HepG2 (cell line): ENCODE measurements around the gene OLFM1. TPM values are rescaled to one million over a fixed set of nuclear protein-coding genes. Genes with fewer than 3 reads are reported as not detected.

Experiments used
- ATAC-seq: fragments of 200-7000 bp; cut with Tn5 transposase; 3 replicates; pipeline ENCODE4 v1.9.1; 2020; ENCODE audit warnings: mild to moderate bottlenecking, moderate library complexity
- BruUV-seq: library from RNA; stranded (reverse); fragments of 400-500 nt; replicated peaks from 2 replicates; lab custom pipeline; 2021; lab: Mats Ljungman, UMichigan
- CTCF ChIA-PET: fragments of 300-600 bp; formaldehyde crosslinking; extraction: SDS; loops from one replicate; lab custom pipeline; 2021; ENCODE audit warnings: low total read pairs, inconsistent platforms, low intra/inter-chr PET ratio; lab: Yijun Ruan, JAX
- POLR2A ChIA-PET: fragments of 350-600 bp; sonication (Branson Sonifier 250); formaldehyde crosslinking; loops from one replicate; lab custom pipeline; 2020; ENCODE audit warnings: antibody characterized with exemption, inconsistent platforms; lab: Yijun Ruan, JAX
- DNase-seq: peaks from one replicate; pipeline ENCODE4 v3.0.0-alpha.2; 2015; ENCODE audit warnings: low spot score
- FAIRE-seq: peaks from 3 replicates; lab custom pipeline; 2011; peaks lifted over from hg19 to GRCh38; lab: Jason Lieb, UNC
- H2AFZ ChIP-seq: one replicate; pipeline ENCODE4 v1.6.1; 2011; ENCODE audit warnings: low read length, inconsistent platforms
- H3K27ac ChIP-seq: fragments of 300-600 bp; 3 replicates; pipeline ENCODE4 v1.8.0; 2011; ENCODE audit warnings: mixed run types, mild to moderate bottlenecking, mixed read lengths, low read length, inconsistent platforms; ENCODE audit not compliant: insufficient read depth; ENCODE audit errors: extremely low read length
- H3K27me3 ChIP-seq, 2 experiments: fragments of 200-600 bp in 1 of 2; 2 replicates in 1 of 2; 3 replicates in 1 of 2; pipeline versions ENCODE4 v1.6.0 to v1.8.0; 2011; ENCODE audit warnings: low read length in 2 of 2, mild to moderate bottlenecking in 2 of 2, moderate library complexity in 2 of 2, inconsistent platforms in 1 of 2; ENCODE audit not compliant: insufficient read depth in 2 of 2, control insufficient read depth in 1 of 2
- H3K36me3 ChIP-seq, 2 experiments: fragments of 200-600 bp in 1 of 2; replicated peaks in 1 of 2; 2 replicates in 1 of 2; 3 replicates in 1 of 2; pipeline versions ENCODE4 v1.5.1 to v1.8.0; 2011; ENCODE audit warnings: low read length in 2 of 2, inconsistent platforms in 1 of 2; ENCODE audit not compliant: insufficient read depth in 2 of 2, control insufficient read depth in 1 of 2
- H3K4me1 ChIP-seq: 2 replicates; pipeline ENCODE4 v1.5.1; 2012; ENCODE audit warnings: low read length, inconsistent platforms; ENCODE audit not compliant: insufficient read depth
- H3K4me2 ChIP-seq: 2 replicates; pipeline ENCODE4 v1.6.0; 2011; ENCODE audit warnings: low read depth, low read length, inconsistent platforms
- H3K4me3 ChIP-seq, 3 experiments: fragments of 200-600 bp in 1 of 3; sonication (generic), shearing (Covaris generic) in 1 of 3; replicated peaks in 1 of 3; 2 replicates each; pipeline ENCODE4 v1.5.1; 2011 to 2016; ENCODE audit warnings: low read length in 3 of 3, inconsistent platforms in 2 of 3, low read depth in 2 of 3, mild to moderate bottlenecking in 2 of 3, control low read depth in 1 of 3, mixed read lengths in 1 of 3; ENCODE audit not compliant: insufficient read depth in 1 of 3
- H3K79me2 ChIP-seq: one replicate; pipeline ENCODE4 v1.6.1; 2011; ENCODE audit warnings: low read length, inconsistent platforms; ENCODE audit not compliant: insufficient read depth
- H3K9ac ChIP-seq: 2 replicates; pipeline ENCODE4 v1.6.0; 2011; ENCODE audit warnings: mild to moderate bottlenecking, low read depth, low read length, inconsistent platforms; ENCODE audit not compliant: insufficient read depth
- H3K9me3 ChIP-seq: 2 replicates; pipeline ENCODE4 v1.5.1; 2012; ENCODE audit warnings: mild to moderate bottlenecking, low read length
- H4K20me1 ChIP-seq: 2 replicates; pipeline ENCODE4 v1.6.0; 2011; ENCODE audit warnings: inconsistent platforms, mild to moderate bottlenecking, low read length, moderate library complexity; ENCODE audit not compliant: insufficient read depth
- ETV6 ChIP-seq: sonication (generic); formaldehyde crosslinking; conservative IDR thresholded peaks from 2 replicates; pipeline ENCODE4 v1.4.0; 2020; ENCODE audit warnings: missing genetic modification reagents
- MAFF ChIP-seq: IDR thresholded peaks from 2 replicates; pipeline ENCODE4 v1.6.1; 2011; ENCODE audit warnings: low read depth, low read length, improper control_type of control experiment
- ZMAT3 ChIP-seq: sonication (generic); formaldehyde crosslinking; conservative IDR thresholded peaks from 2 replicates; pipeline ENCODE4 v1.7.0; 2021; ENCODE audit warnings: missing genetic modification reagents
- ZNF430 ChIP-seq: sonication (generic); formaldehyde crosslinking; IDR thresholded peaks from 2 replicates; pipeline ENCODE4 v1.9.0; 2021; ENCODE audit warnings: mild to moderate bottlenecking, missing genetic modification reagents
- WGBS: methylation state at CpG from one replicate; pipeline ENCODE4 v1.1.6; 2017; ENCODE audit warnings: low lambda C conversion rate; 5-methylcytosine and 5-hydroxymethylcytosine counted together
- in situ Hi-C: cut with HindIII; loops from 2 replicates; pipeline ENCODE4 v1.10.0; 2017; ENCODE audit warnings: low pct_unique_long_range_greater_than_20kb; ENCODE audit not compliant: extremely low pct_ligation_motif_present
- intact Hi-C: fragments of 100-400 bp; cut with micrococcal nuclease; formaldehyde crosslinking; loops from one replicate; pipeline ENCODE4 v1.10.0; 2022; ENCODE audit not compliant: unreplicated experiment
- polyA plus RNA-seq, 8 experiments: library from polyadenylated mRNA; depleted of rRNA in 3 of 8; stranded (reverse) in 7 of 8; unstranded in 1 of 8; fragments of >200 nt; fragmentation: Illumina TruSeq in 4 of 8; extraction: Trizol in 4 of 8; gene quantifications; 2 replicates each; pipeline versions ENCODE4 v1.2.1 to v1.2.3, GENCODE V29; 2011 to 2016; ENCODE audit warnings: low read depth in 4 of 8, missing spikeins in 1 of 8, mixed read lengths in 1 of 8; ENCODE audit not compliant: insufficient read depth in 1 of 8
- total RNA-seq, 5 experiments: library from RNA; depleted of rRNA; stranded (reverse); fragments of >200 nt; fragmentation: Illumina TruSeq; extraction: Trizol; gene quantifications; 2 replicates each; pipeline ENCODE4 v1.2.3, GENCODE V29; 2016; ENCODE audit warnings: low read depth in 1 of 5
- TF ChIP-seq, protein P1 (sequence below): IDR thresholded peaks from 2 replicates; pipeline ENCODE4 v1.6.1; 2016; ENCODE audit warnings: low read depth, missing genetic modification reagents, missing compliant biosample characterization

OLFM1 gene
- total and polyA plus RNA-seq, 2 of the 13 experiments (the other 11 are each of a cell fraction or from before 2014, with no cell fraction given): not detected

DNA sequence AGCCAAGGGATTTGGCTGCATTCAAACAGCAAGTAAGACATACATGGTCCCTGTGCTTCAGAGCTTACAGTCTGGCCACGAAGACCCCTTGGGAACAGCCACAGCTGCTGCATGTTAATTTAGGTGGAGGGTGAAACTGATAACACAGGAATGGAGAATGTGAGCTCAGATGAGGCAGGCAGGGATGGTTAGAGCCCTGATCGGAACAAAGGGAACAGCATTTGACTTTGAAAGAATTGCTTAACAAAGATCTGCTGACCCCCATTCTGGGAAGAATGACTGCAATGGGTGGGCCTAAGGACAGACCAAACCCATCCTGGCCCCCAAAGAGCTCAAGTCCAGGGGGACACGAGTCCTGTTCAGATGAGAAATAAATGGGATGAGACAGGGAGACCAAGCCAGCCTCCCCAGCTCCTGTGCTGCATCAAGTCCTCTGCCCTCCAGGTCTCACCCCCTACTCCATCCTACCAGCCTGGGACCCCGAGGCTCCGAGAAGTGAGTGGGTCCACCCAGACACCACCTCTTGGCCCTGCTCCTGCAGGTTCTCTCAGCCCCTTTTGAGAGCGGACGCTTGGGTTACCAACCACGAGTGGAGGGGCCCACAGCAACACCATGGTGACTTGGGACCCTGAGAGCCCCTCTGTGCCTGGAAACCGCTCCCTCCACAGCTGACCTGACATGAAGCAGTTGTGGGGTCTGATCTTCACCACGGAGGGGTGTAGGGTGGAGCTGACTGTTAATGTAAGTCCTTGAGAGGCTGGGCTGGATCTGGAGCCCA lies 50.8 kb downstream of the OLFM1 start:
- POLR2A ChIA-PET: no interaction called here
- TF ChIP-seq, protein P1, sequence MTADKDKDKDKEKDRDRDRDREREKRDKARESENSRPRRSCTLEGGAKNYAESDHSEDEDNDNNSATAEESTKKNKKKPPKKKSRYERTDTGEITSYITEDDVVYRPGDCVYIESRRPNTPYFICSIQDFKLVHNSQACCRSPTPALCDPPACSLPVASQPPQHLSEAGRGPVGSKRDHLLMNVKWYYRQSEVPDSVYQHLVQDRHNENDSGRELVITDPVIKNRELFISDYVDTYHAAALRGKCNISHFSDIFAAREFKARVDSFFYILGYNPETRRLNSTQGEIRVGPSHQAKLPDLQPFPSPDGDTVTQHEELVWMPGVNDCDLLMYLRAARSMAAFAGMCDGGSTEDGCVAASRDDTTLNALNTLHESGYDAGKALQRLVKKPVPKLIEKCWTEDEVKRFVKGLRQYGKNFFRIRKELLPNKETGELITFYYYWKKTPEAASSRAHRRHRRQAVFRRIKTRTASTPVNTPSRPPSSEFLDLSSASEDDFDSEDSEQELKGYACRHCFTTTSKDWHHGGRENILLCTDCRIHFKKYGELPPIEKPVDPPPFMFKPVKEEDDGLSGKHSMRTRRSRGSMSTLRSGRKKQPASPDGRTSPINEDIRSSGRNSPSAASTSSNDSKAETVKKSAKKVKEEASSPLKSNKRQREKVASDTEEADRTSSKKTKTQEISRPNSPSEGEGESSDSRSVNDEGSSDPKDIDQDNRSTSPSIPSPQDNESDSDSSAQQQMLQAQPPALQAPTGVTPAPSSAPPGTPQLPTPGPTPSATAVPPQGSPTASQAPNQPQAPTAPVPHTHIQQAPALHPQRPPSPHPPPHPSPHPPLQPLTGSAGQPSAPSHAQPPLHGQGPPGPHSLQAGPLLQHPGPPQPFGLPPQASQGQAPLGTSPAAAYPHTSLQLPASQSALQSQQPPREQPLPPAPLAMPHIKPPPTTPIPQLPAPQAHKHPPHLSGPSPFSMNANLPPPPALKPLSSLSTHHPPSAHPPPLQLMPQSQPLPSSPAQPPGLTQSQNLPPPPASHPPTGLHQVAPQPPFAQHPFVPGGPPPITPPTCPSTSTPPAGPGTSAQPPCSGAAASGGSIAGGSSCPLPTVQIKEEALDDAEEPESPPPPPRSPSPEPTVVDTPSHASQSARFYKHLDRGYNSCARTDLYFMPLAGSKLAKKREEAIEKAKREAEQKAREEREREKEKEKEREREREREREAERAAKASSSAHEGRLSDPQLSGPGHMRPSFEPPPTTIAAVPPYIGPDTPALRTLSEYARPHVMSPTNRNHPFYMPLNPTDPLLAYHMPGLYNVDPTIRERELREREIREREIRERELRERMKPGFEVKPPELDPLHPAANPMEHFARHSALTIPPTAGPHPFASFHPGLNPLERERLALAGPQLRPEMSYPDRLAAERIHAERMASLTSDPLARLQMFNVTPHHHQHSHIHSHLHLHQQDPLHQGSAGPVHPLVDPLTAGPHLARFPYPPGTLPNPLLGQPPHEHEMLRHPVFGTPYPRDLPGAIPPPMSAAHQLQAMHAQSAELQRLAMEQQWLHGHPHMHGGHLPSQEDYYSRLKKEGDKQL: no peak
- TF ChIP-seq ZNF430: no peak
- no peak for TF ChIP-seq ETV6 (CRISPR knock-in tag)
- no peak for TF ChIP-seq ZMAT3 (CRISPR knock-in tag)
- no peak for TF ChIP-seq MAFF
- TF ChIP-seq, all 625 proteins: peak for 0
- no peak overlapping the region for H3K4me3 ChIP-seq
- no peaks in the 10 kb centered on the region for H3K4me1 ChIP-seq
- no peak overlapping the region for H2AFZ ChIP-seq
- intact Hi-C loops: no loop called here
- in situ Hi-C loops: no loop called here
- peaks cover 0 to 17% of the 10 kb centered on the region in 2 experiments; a peak in 2 of 5 replicates for H3K27me3 ChIP-seq
- WGBS: 10% methylated on average over 3 of the region's 10 CpGs
- no peaks in the 10 kb centered on the region for H4K20me1 ChIP-seq
- FAIRE-seq (no peak), ATAC-seq (no peak), DNase-seq (no peak)
- no peak overlapping the region for H3K9ac ChIP-seq
- H3K4me2 ChIP-seq: no peak overlapping the region
- CTCF ChIA-PET: no interaction called here
- no peaks in the 10 kb centered on the region for H3K9me3 ChIP-seq
- no peaks in the 10 kb centered on the region for H3K36me3 ChIP-seq
- no peaks in the 10 kb centered on the region for H3K79me2 ChIP-seq
- no TSS peak for BruUV-seq
- H3K27ac ChIP-seq: no peak overlapping the region
